Retinal pigment epithelial cell (primary cell): Measurements from ENCODE around the gene SART1.

Source experiments
- DNase-seq: peaks from one replicate; pipeline ENCODE4 v3.0.0-alpha.2; 2010; ENCODE audit warnings: low read depth
- H3K4me3 ChIP-seq: 2 replicates; pipeline ENCODE4 v1.5.1; 2011; ENCODE audit warnings: mild to moderate bottlenecking, low read length, control low read depth, moderate library complexity
- TF ChIP-seq, protein P1 (sequence below): conservative IDR thresholded peaks from 2 replicates; pipeline ENCODE4 v1.5.1; 2011; ENCODE audit warnings: low read depth, low read length, control low read depth, inconsistent platforms

SART1 gene

DNA sequence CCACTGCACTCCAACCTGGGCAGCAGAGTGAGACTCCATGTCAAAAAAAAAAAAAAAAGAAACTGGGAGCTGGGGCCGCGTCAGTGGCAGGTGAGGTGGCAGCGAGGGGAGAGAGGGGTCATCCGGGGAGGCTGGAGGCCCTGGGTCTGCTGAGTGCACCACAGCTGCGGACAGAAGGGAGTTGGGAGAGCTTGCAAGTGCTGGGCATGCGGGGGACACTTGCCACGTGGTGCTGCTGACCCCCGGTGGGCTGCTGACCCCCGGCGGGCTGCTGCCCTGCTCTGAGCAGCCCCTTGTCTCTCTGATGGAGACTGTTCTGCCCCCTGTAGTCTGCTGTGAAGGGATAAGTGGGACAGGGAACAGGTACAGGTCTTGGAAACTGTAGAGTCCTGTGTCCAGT is 39.7 kb upstream of the SART1 start:
- TF ChIP-seq, protein P1, sequence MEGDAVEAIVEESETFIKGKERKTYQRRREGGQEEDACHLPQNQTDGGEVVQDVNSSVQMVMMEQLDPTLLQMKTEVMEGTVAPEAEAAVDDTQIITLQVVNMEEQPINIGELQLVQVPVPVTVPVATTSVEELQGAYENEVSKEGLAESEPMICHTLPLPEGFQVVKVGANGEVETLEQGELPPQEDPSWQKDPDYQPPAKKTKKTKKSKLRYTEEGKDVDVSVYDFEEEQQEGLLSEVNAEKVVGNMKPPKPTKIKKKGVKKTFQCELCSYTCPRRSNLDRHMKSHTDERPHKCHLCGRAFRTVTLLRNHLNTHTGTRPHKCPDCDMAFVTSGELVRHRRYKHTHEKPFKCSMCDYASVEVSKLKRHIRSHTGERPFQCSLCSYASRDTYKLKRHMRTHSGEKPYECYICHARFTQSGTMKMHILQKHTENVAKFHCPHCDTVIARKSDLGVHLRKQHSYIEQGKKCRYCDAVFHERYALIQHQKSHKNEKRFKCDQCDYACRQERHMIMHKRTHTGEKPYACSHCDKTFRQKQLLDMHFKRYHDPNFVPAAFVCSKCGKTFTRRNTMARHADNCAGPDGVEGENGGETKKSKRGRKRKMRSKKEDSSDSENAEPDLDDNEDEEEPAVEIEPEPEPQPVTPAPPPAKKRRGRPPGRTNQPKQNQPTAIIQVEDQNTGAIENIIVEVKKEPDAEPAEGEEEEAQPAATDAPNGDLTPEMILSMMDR = no peak
- no peak for DNase-seq
- no peak overlapping the region for H3K4me3 ChIP-seq

DNA sequence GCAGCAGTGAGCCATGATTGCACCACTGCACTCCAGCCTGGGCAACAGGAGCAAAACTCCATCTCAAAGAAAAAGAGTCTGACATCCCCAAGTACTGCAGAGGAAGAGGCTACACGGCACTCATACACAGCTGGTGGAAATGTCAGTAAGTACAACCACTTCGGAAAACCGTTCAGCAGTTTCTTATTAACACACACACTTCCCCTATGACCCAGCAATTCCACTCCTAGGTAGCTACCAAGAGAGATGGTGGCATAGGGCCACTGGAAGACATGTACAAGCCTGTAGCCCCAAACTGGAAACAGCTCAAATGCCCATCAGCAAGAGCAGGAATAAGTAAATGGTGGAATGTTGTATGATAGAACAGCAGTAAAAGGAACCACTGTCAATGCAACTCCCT is 39.0 kb upstream of the SART1 start:
- TF ChIP-seq, protein P1 = no peak
- no peak for DNase-seq
- no peak overlapping the region for H3K4me3 ChIP-seq

DNA sequence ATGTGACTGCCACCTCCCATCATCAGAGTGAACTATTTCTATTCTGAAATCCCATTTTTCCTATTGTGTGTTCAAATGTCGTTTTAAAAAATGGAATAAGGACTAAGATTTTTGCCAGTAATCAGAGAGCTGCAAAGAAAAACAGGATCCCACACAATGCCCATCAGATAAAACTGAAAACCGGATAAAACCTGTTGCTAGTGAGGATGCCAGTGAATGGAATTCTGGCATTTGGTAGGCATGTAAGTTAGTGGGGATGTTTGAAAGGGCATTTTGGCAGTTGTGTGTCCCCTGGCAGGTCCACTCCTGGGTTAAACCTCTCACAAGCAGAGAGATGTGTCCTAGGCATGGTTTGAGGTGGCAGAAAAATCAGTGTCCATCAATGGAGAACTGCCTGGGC is 36.1 kb upstream of the SART1 start:
- TF ChIP-seq, protein P1 = no peak
- no peak overlapping the region for H3K4me3 ChIP-seq
- DNase-seq = no peak

DNA sequence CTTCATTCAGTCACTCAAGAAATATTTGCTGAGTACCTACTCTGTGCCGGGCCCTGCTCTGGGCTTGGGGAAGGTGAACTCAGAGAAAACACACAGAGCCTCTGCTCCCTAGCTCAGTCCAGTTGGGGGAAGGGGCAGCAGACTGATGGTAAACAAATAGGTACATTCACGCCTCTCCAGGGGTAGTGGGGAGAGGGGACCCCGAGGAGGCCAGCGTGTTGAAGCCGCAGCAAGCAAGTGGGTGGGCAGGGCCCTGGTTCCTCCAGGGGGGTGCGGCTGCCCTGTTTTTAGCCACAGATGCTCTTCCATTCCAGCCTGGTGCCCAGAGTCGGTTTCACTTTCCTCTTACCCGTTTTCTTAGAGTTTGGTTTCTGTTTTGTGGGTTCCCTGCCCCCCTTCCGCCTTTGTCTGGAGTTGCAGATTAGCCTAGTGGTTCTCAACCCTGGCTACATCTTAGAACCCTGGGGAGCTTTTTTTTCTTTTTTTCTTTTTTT is 33.6 kb upstream of the SART1 start:
- no peak for DNase-seq
- no peak overlapping the region for H3K4me3 ChIP-seq
- TF ChIP-seq, protein P1 = no peak

DNA sequence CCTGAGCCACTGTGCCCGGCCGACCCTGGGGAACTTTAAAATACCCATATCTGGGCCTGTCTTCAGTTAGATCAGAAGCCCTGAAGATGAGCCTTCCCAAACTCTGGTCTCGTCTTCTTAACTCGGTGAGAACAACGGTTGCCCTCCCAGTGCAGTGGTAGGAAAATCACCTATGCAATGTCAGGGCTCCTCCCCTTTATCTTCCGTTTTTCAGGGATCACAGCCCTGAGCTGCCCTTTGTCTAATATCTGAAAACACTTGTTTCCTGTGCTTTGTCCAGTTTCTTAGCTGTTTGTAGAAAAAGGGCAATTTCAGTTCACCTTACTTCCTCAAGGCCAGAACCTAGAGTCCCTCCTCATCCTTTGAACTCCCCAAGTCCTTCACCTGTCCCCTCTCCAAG is 32.9 kb upstream of the SART1 start:
- DNase-seq = no peak
- TF ChIP-seq, protein P1 = no peak
- no peak overlapping the region for H3K4me3 ChIP-seq

DNA sequence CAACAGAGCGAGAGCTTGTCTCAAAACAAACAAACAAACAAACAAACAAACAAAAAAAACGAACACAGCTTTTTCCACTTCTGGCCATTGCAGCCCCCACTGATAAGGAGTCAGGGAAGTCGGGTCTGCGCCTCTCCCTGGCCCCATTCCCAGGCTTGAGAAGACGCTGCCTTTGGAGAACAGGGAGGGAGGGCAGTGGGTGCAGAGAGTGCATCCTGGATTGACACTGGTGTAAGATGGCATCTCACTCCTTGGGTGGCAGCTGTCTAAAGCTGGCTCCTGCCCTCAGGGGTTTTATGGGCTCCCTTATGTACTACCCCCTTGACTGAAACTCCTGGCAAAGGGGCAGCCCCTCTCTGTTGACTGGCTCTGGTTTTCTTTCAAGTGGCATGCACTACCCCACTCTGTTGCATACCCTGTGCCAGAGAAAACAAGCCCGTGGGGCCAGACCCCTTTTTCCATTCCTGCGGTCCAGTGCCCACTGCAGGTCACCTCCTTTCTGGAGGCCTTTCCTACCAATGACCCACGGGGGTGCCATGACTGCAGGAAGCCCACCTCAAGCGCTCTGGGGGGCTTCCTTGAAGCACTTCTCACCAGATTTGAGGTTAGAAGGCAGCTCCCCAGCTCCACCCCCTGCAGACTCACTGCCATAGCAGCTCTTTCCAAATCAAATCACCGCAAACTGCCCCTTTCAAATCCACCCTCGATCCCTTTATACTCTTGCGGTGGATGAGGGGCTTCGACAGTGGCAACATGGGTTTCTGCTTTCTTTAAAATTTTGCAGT is 29.6 kb upstream of the SART1 start:
- H3K4me3 ChIP-seq = no peak overlapping the region
- TF ChIP-seq, protein P1 = no peak
- no peak for DNase-seq

DNA sequence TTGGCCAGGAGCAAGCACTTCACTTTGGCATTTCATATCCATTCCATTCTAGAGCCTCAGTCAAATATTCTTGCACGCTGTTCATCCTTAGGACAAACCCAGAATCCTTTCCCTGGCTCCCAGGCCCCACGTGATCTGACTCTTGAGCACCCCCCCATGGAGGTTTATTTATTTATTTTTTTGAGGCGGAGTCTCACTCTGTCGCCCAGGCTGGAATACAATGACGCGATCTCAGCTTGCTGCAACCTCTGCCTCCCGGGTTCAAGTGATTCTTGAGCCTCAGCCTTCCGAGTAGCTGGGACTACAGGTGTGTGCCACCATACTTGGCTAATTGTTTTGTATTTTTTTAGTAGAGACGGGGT is 29.0 kb upstream of the SART1 start:
- H3K4me3 ChIP-seq = no peak overlapping the region
- TF ChIP-seq, protein P1 = no peak
- DNase-seq = no peak
